ENCODE results near the gene BEX4. TPM values are rescaled to one million over a fixed set of nuclear protein-coding genes. Genes with fewer than 3 reads are reported as not detected.

Gene BEX4
- total and polyA plus RNA-seq, 9 of the 15 experiments (the other 6 are each of a cell fraction or from before 2014, with no cell fraction given) = 74.6 to 399 (median 154) TPM

GRCh38 chrX:103211012-103211715 lies 3.7 kb upstream of the BEX4 start (continued):
- TF ChIP-seq FOXK2 (conservative IDR thresholded peaks at IDR 0.05 in 1 of 2, IDR thresholded peaks at IDR 0.05 in 1 of 2; ENCODE audit: low read depth in 2 of 2) = no peak
- TF ChIP-seq POLR3G (IDR thresholded peaks at IDR 0.05; ENCODE audit: extremely low read depth, insufficient read length, insufficient replicate concordance) = no peak
- no peak for TF ChIP-seq USF2 (CRISPR knock-in tag; IDR thresholded peaks at IDR 0.05)
- no peak for TF ChIP-seq ATF6 (CRISPR knock-in tag; IDR thresholded peaks at IDR 0.05)
- no peak for TF ChIP-seq ZNF707 (CRISPR knock-in tag; conservative IDR thresholded peaks at IDR 0.05)
- TF ChIP-seq ZNF668 (CRISPR knock-in tag; IDR thresholded peaks at IDR 0.05) = 0 out of 2 replicates have a peak, but pooled peaks have one; percentile 13
- TF ChIP-seq NR3C1 (CRISPR knock-in tag; IDR thresholded peaks at IDR 0.05) = no peak
- TF ChIP-seq HSF4 (CRISPR knock-in tag; IDR thresholded peaks at IDR 0.05; ENCODE audit: borderline replicate concordance) = no peak
- TF ChIP-seq ZNF407 (IDR thresholded peaks at IDR 0.05; ENCODE audit: low read depth) = no peak
- TF ChIP-seq FIP1L1 (IDR thresholded peaks at IDR 0.05; ENCODE audit: low read depth, low read length, poor library complexity, severe bottlenecking) = no peak
- 0 out of 2 replicates have a peak, but pooled peaks have one; percentile 19 for TF ChIP-seq NFIC (IDR thresholded peaks at IDR 0.05)

Measured in K562 (cell line).